Left hindlimb (tissue), 1 donor: ENCODE data around the gene DOCK4.

Experiments used
- DNase-seq: peaks from one replicate; pipeline ENCODE4 v3.0.0-alpha.2; 2018

Gene DOCK4

GRCh38 chr7:112070674-112071256 is 135.4 kb downstream of the DOCK4 start:
- DNase-seq, result no peak

GRCh38 chr7:112069879-112070321 is 136.3 kb downstream of the DOCK4 start:
- DNase-seq, result no peak

DNA sequence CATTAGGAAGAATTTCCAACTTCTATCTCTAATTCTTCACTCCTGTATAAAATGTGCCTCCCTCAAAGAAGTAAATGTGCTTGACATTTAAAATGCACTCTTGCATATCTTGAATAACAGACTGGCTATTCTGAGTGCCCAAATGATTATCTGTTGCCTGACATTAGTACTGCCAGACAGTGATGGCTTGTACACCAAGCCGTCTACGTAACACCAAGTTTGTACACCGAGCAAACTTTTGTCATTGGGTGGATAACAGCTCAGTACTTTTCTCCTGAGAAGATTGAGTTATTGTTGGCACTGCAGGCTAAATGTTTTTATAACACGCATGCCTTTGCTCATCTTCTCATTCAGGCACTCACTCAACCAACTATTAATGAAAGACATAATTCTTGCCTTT is 137.2 kb downstream of the DOCK4 start:
- DNase-seq, result no peak

GRCh38 chr7:112067632-112068540 is 138.3 kb downstream of the DOCK4 start:
- no peak for DNase-seq

DNA sequence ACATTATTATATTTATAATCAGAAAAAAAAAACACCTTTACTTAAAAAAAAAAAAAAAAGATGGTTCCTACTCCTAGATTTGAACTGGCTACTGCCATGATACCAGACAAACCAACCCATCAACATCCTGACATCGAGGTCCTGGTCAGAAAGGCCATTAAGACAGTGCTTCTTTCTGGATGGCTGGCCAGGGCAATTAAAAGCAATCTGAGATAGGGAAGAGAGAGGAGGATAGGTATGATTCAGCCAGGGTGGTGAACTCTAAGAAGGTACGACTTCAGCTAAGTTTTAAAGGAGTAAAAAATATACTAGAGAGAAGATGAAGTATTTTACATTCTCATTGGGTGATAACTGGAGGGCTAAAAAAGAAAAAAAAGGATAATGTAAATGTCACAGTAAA is 139.0 kb downstream of the DOCK4 start:
- DNase-seq, result no peak

DNA sequence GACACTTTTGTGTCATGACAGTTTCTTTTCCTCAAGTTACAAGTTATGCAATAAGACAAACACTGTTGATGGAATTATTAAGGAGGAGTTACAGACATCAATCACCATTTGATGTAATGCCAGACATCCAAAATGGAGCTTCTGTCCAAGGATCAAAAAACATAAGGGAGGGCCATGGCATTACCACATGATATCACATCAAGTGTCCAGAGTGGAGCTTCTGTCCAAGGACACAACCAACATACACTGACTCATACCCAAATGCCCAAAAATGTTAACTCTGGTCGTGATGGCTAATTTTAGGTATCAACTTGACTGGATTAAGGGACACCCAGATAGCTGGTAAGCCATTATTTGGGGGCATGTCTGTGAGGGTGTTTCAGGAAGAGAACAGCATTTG is 140.4 kb downstream of the DOCK4 start:
- no peak for DNase-seq

- no peak for DNase-seq
Measured at GRCh38 chr7:112064627-112065385, 141.4 kb downstream of the DOCK4 start.

GRCh38 chr7:112063974-112064373 is 142.2 kb downstream of the DOCK4 start:
- no peak for DNase-seq

- no peak for DNase-seq
Measured at GRCh38 chr7:112061051-112061450, 145.1 kb downstream of the DOCK4 start.

DNA sequence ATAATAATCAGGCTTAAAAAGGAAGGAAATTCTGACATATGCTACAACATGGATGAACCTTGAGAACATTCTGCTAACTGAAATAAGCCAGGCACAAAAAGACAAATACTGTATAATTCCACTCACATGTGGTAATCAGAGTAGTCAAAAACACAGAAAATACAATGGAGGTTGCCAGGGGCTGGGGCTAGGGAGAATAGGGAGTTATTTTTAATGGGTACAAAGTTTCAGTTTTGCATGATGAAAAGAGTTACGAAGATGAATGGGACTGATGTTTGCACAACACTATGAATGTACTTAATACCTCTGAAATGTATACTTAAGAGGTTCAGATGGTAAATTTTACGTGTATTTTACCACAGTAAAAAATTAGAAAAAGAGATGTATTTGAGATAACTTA is 145.6 kb downstream of the DOCK4 start:
- DNase-seq, result no peak

GRCh38 chr7:112059675-112060074 is 146.5 kb downstream of the DOCK4 start:
- no peak for DNase-seq

DNA sequence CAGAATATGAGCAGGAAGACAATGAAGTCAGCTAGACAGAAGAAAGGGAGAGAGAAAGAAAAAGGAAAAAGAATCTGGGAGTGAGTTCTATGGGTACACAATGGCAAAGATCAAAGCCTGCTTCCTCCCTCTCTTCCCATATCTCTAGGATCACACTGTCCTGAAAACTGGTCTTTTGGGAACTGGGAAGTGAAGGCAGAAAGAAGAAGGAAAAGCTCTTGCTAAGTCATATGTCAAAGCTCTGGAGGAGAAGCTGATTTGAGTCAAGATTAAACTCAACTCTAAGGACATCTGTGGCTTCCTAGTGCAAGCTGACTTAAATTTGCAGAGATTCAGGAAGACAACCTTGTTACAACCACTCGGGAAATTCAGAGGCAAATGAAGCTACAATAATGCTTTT is 147.5 kb downstream of the DOCK4 start:
- DNase-seq, result no peak

- DNase-seq, result no peak
Measured at GRCh38 chr7:112056409-112056808, 149.8 kb downstream of the DOCK4 start.

DNA sequence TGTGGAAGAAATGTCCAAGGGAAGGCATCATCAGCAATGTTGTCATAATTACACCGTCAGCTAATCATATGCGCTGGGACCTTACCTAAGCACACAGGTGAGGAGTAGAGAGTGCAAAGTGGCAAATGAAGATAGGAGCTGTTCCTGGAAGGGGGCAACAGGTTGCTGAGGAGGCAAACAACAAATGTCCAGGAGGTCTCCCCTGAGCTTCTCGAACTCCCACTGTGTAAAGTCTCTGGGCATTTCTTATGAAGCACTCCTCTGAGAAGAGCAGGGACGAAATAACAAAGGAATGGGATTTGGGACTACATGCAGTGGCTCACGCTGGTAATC is 152.5 kb downstream of the DOCK4 start:
- DNase-seq, result no peak

DNA sequence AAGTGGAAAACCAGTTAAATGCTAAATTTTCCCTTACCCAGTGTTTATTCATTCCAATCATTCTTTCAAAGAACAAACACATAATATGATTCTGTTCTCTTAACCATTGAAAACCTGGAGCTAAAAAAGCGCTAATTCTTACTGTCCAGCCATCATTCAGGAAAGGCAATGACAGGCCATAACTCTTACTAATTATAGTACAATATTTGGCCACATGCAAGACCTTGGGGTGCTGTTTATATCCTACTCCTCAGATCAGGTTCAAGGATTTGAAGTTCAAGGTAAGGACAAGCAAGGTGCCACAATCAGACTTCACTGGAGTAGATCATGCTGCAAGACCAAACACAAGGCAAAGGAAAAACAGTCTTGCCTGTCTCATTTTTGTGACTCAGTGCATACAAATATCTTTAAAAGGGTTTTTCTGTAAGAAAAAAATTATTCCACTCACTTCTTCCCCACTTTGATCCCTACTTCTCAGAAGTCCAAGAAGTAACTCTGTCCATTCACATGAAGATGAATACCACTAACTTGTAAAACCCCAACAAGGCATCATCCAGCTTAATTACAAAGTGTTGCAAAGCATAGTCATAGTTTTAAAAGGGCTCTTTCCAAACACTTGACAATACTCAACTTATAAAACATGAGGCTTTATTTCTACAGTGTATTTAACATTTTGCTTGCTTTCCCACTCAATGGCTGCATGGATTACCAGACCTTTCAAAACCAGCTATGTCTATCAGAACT is 153.0 kb downstream of the DOCK4 start:
- DNase-seq, result no peak

- no peak for DNase-seq
Measured at GRCh38 chr7:112052498-112052897, 153.7 kb downstream of the DOCK4 start.

DNA sequence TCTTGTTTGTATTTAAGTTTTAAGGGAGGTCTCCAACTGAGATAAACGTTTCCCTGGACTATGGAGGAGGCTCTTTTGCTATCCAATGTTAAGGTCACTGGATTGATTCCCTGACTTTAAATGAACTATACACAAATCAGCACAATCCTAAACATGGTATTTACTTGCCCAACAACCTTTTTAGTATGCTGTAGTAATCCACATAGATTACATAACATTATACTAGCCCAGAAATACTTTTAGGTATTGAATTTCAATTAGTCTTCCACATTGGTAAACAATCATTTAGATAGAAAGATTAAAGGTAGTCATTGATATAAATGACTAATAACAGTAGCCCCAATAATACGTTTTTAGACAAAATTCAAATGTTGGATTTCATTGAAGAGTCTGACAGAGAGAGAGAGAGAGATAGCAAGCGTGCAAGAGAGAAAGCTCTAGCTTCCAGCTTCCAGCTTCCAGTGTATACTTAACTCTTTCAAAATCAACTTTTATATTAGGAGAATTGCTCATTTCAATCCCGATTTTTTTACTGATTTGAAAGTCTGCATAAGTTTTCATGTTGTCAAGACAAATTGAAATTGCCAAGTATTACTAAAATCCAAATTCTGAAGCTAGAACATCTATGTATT is 155.8 kb downstream of the DOCK4 start:
- DNase-seq, result no peak

DNA sequence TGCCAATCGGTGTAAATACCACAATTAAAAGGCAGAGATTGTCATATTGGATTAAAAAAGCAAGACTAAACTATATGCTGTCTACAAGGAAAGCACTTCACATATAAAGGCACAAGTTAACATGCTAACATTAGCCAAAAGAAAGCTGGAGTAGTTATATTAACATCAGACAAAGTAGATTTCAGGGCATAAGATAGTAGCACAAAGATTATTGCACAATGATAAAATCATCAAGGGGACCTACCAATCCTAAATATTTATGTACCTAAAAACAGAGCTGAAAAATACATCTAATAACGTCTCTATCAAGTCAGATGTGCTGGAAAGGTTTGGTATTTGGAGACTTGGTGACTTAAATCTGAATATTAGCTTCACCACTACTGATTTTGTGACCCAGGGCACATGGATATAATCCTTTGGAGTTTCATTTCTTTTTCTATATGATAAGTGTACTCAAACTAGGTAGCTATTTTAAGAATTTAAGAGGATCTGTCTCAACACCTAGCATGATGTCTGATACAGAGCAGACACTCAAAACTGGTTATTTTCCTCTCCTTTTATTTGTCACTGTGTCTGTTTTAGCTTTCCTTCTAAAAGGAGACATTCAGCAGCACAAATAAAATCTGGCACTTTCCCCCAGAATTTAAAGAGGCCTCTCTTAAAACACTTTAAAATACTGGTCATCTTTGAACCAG is 156.5 kb downstream of the DOCK4 start:
- DNase-seq, result no peak

DNA sequence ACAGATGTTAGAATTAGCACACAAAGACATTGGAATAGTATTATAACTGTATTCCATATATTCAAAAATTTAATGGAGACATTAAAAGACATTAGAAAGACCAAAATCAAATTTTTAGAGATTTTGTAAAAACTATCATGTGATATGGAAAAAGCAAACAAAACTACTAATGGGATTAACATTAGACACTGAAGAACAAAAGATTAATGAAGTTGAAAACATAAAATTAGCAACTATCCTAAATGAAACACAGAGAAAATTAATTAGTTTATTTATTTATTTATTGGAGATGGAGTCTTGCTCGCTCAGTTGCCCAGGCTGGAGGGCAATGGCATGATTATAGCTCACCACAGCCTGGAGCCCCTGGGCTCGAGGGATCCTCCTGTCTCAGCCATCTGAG is 158.8 kb downstream of the DOCK4 start:
- DNase-seq, result no peak

GRCh38 chr7:112045222-112045621 is 161.0 kb downstream of the DOCK4 start:
- DNase-seq, result no peak

DNA sequence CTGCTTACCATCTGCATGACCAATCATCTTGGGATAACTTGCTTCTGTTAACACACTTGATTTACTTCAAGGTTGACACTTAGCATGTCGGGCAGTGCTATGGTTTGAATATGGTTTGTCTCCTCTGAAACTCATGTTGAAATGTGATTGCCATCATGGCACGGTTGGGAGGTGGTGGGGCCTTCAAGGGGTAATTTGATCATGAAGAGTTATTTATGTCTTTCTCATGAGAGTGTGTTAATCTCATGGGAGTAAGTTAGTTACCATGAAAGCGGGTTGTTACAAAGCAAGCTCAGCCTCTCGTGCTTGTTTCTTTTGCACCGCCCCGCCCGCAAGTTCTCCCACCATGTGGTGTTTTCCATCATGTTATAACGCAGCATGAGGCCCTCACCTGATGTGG is 163.6 kb downstream of the DOCK4 start:
- no peak for DNase-seq

GRCh38 chr7:112038353-112038752 is 167.8 kb downstream of the DOCK4 start:
- DNase-seq, result no peak
